ENCODE data around the gene MUL1.

Gene MUL1

DNA sequence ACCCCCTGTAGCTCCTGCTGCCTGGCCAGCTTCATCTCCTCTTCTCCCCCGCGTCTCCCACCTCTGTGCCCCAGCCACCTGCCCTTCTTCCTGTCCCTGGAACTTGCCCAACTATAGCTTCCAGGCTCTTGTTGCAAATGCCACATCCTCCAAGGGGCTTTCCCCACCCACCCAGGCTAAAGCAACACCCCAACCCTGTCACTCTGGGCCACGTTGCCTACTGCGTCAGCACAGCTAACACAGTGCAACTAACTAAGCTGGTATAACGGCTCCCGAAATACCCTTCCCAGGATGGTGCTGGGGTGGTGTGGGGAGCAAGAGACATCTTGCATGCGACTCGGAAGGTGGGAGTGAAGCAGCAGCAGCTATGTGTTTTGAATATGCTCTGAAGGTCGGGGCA, 41.7 kb downstream of the MUL1 start:
- DNase-seq = no peak

DNA sequence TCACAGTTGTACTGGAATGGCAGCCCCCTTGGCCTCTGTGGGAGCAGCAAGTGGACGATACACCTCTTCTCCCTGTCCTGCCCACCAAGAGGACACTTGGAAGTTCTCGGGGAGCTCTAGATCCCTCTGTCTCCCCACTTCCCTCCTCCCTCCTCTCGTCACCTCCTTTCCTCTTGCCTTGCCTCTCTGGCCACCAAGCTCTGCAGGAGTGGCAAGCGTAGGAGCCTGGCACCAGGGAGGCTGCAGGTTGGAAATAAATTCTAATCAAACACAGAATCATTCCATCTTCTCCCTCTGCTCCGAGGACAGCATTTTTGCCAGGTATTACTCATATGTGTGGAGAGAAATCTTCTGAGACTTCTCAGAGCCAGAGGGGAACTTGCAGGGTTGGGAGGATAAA, 42.8 kb downstream of the MUL1 start:
- DNase-seq = no peak

DNA sequence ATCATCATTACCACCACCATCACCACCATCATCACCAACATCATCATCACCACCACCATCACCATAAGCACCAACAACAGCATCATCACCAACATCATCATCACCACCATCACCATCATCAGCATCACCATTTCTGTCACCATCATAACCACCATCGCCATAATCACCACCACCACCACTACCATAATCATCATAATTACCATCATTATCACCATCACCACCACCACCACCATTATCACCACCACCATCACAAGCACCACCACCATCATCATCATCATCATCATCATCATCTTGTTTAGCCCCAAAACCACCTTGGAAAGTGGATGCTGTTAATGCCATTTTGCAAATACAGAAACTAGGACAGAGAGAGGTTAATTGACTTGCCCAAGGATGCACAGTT, 44.4 kb downstream of the MUL1 start:
- no peak for DNase-seq

GRCh38 chr1:20462397-20462796, 45.6 kb downstream of the MUL1 start:
- DNase-seq = no peak

DNA sequence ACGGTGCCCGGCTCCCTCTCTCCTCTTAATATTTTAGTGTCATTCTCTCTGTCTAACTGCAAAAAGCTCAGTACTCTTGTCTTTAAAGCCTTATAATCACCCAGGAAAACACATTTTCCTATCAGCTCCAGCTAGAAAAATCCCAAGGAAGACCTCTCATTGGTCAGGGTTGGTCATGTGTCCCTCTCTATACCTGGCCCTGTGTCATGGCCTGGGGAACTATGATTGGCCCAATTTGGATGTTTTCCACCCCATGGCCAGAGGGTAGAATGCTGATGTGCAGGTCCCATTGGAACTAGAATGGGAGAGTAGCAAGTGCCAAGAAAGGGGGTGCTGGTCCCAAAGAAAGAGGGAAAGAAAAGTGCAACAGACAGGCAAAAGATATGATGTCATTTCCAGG, 49.2 kb downstream of the MUL1 start:
- no peak for DNase-seq

DNA sequence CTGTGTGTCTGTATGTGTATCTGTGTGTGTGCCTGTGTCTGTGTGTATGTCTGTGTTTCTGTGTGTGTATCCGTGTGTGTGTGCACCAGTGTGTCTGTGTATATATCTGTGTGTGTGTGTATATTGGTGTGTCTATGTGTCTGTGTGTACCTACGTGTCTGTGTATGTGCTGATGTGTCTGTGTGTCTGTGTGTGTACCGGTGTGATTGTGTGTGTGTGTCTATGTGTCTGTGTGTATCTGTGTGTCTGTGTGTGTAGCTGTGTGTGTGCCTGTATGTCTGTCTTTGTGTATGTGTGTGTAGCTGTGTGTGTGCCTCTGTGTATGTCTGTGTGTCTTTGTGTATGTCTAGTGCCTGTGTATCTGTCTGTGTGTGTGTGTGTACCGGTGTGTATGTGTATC, 53.9 kb downstream of the MUL1 start:
- DNase-seq = no peak

- DNase-seq = no peak
These were observed 58.1 kb downstream of the MUL1 start for GRCh38 chr1:20449735-20450311.
